ENCODE results near the gene ZDHHC14.

DNA sequence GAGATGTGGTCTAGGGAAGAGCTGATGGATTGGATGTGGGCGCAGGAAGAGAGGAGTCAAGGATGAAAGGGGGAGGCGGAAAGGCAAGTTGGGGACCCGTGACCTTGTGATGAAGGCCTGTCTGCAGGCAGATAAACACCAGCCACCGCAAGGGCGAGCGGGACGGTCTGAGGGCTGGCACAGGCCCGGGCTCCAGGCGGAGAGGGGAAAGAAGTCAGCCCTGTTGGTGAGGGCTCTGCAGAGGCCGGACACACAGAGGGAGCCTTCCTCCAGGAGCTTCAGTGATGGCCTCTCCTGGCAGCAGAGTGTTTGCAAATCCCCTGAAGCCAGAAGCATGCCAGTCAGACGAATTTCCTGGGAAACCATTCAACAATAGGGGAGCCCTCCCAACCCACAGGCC is 112.2 kb downstream of the ZDHHC14 start:
- TF ChIP-seq CTCF (conservative IDR thresholded peaks at IDR 0.05; ENCODE audit: low read depth, low read length) (no peak), EZH2 (IDR thresholded peaks at IDR 0.05; ENCODE audit: borderline replicate concordance, low read depth, low read length, poor library complexity, severe bottlenecking) (no peak)

Data from A673 (cell line).